Measurements from ENCODE around the gene ARHGEF12. TPM values are rescaled to one million over a fixed set of nuclear protein-coding genes. Genes with fewer than 3 reads are reported as not detected.

Gene ARHGEF12
- polyA plus RNA-seq, 1 donor: 36.9 TPM

Other genes starting within 250 kb of the ARHGEF12 start
- 2.9 TPM for gene TRIM29, start 198.3 kb upstream of the ARHGEF12 start, polyA plus RNA-seq (ENCODE audit: insufficient read length)
- 45.2 TPM for gene OAF, start 125.4 kb upstream of the ARHGEF12 start, polyA plus RNA-seq (ENCODE audit: insufficient read length)
- gene POU2F3, start 96.3 kb upstream of the ARHGEF12 start, polyA plus RNA-seq (ENCODE audit: insufficient read length): 0.46 TPM
- gene TLCD5, start 11.1 kb upstream of the ARHGEF12 start, polyA plus RNA-seq (ENCODE audit: insufficient read length): 8.2 TPM
- 0.30 TPM for gene GRIK4, start 175.3 kb downstream of the ARHGEF12 start, polyA plus RNA-seq (ENCODE audit: insufficient read length)

All from hindlimb muscle (tissue), 1 donor.